DND-41 (cell line): ENCODE data around the gene PROSER2.

Experiments
- ATAC-seq: fragments of 200-7000 bp; cut with Tn5 transposase; 3 replicates; pipeline ENCODE4 v1.9.1; 2021; ENCODE audit warnings: low read depth; ENCODE audit not compliant: insufficient read depth
- DNase-seq: peaks from one replicate; pipeline ENCODE4 v3.0.0-alpha.2; 2020
- H2AFZ ChIP-seq: 2 replicates; pipeline ENCODE4 v1.6.0; 2012; ENCODE audit warnings: low read depth, low read length
- H3K27ac ChIP-seq: 2 replicates; pipeline ENCODE4 v1.5.1; 2012; ENCODE audit warnings: low read length, inconsistent platforms
- H3K27me3 ChIP-seq: fragments of 200-600 bp; sonication (generic); 2 replicates; pipeline ENCODE4 v1.6.0; 2012; ENCODE audit warnings: low read length, mild to moderate bottlenecking, inconsistent platforms; ENCODE audit not compliant: insufficient read depth, poor library complexity
- H3K36me3 ChIP-seq: 2 replicates; pipeline ENCODE4 v1.5.1; 2012; ENCODE audit warnings: low read length, inconsistent platforms; ENCODE audit not compliant: insufficient read depth
- H3K4me1 ChIP-seq: 2 replicates; pipeline ENCODE4 v1.5.1; 2012; ENCODE audit warnings: mild to moderate bottlenecking, low read length; ENCODE audit not compliant: insufficient read depth
- H3K4me2 ChIP-seq: 2 replicates; pipeline ENCODE4 v1.6.0; 2012; ENCODE audit warnings: mild to moderate bottlenecking, moderate library complexity, low read length, inconsistent platforms; ENCODE audit not compliant: insufficient read depth
- H3K4me3 ChIP-seq, 2 experiments: fragments of 200-600 bp in 1 of 2; shearing (Covaris generic) in 1 of 2; 2 replicates each; pipeline ENCODE4 v1.5.1; 2012 to 2016; ENCODE audit warnings: inconsistent platforms in 2 of 2, low read length in 2 of 2, mild to moderate bottlenecking in 2 of 2, low read depth in 1 of 2, moderate library complexity in 1 of 2
- H3K79me2 ChIP-seq: 2 replicates; pipeline ENCODE4 v1.6.0; 2012; ENCODE audit warnings: low read length, inconsistent platforms; ENCODE audit not compliant: insufficient read depth
- H3K9ac ChIP-seq: 2 replicates; pipeline ENCODE4 v1.6.0; 2012; ENCODE audit warnings: low read depth, mild to moderate bottlenecking, inconsistent platforms, low read length, moderate library complexity
- H3K9me3 ChIP-seq: 2 replicates; pipeline ENCODE4 v1.5.1; 2012; ENCODE audit warnings: low read length, moderate library complexity, mild to moderate bottlenecking, inconsistent platforms; ENCODE audit not compliant: insufficient read depth, severe bottlenecking
- H4K20me1 ChIP-seq: 2 replicates; pipeline ENCODE4 v1.6.0; 2012; ENCODE audit warnings: low read length; ENCODE audit not compliant: insufficient read depth
- CTCF ChIP-seq: IDR thresholded peaks from 2 replicates; pipeline ENCODE4 v1.5.1; 2012; ENCODE audit warnings: borderline replicate concordance, low read length, moderate library complexity, mild to moderate bottlenecking; ENCODE audit not compliant: poor library complexity, severe bottlenecking; ENCODE audit errors: extremely low read depth
- EZH2 ChIP-seq: IDR thresholded peaks from 3 replicates; pipeline ENCODE4 v1.6.1; 2012; ENCODE audit warnings: borderline replicate concordance, low read depth, mild to moderate bottlenecking, moderate library complexity, low read length, inconsistent platforms; ENCODE audit not compliant: severe bottlenecking

Gene PROSER2

DNA sequence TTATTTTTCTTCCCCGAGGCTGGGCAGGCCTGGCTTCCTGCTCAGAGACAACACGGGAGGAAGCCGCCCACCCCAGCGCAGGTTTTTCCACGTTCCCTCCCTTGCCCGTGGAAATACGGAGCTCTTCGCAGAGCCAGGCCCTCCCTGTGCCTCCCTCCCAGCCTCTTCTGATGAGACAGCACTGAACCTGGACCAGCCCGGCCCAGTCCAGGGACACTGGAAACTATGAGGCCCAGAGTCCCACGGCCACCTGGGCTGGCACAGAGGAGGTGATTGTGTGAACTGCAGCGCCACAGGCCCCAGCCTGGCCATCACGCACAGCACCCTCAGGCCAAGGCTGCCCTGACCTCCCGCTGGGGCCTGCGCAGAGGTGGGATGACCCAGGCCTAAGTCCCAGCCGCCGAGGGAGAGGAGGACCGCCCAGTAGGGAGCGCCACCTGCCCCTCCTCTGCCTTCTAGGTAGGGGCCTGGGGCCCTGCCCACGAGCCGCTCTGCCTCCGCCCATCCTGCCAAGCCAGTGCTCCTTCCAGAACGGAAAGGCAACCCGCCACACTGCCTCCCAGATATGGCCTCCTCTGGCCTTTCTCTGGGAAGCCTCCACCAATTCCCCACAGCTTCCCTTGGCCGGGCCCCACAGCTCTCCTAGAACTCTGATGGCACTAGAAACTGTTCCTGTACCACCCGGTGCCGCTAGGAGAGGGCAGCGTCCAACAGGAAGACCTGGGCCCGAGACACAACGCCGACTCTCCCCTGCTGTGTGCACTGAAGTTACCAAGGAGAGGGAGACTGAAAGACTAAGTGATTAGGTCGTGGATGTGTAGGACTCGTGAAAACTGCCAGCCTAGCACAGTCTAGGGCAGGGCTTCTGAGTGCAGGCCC, 57.2 kb downstream of the PROSER2 start:
- Histone ChIP-seq H2AFZ (no peak overlapping the region), H3K79me2 (no peaks in the 10 kb centered on the region), H3K36me3 (no peaks in the 10 kb centered on the region), H3K27ac (no peak overlapping the region), H3K4me2 (no peak overlapping the region), H4K20me1 (no peaks in the 10 kb centered on the region), H3K9me3 (no peaks in the 10 kb centered on the region), H3K9ac (no peak overlapping the region), H3K4me1 (peaks cover 3% of the 10 kb centered on the region), H3K4me3 (no peak overlapping the region), H3K27me3 (no peaks in the 10 kb centered on the region)
- TF ChIP-seq CTCF: peak; percentile 2
- TF ChIP-seq EZH2: no peak
- DNase-seq: no peak
- no peak for ATAC-seq

DNA sequence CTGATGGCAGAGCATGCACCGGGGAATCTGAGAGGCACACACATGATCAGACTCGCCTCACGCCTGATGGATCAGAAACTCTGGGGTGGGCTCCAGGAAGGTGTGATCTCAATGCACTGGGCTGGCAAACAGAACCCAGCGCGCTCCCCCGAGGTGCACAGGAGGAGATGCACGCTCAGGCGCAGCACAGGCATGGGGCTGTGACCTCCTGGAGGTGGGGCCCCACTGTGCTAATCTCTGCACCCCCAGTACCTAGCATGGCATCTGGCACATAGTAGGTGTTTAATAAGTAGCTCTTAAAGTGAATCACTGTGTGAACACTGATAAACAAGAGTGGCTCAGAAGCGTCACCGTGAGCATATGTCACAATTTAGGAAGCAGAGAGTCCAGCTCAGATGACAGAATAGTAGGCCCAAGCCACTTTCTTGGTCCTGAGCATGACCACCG, 57.9 kb downstream of the PROSER2 start:
- Histone ChIP-seq H3K4me1 (no peaks in the 10 kb centered on the region), H3K27ac (no peak overlapping the region), H3K79me2 (no peaks in the 10 kb centered on the region), H3K9ac (no peak overlapping the region), H3K9me3 (no peaks in the 10 kb centered on the region), H4K20me1 (no peaks in the 10 kb centered on the region), H3K27me3 (no peaks in the 10 kb centered on the region), H3K4me3 (no peak overlapping the region), H2AFZ (no peak overlapping the region), H3K36me3 (no peaks in the 10 kb centered on the region), H3K4me2 (no peak overlapping the region)
- ATAC-seq (no peak), DNase-seq (no peak)
- no peak for TF ChIP-seq EZH2
- TF ChIP-seq CTCF: no peak

DNA sequence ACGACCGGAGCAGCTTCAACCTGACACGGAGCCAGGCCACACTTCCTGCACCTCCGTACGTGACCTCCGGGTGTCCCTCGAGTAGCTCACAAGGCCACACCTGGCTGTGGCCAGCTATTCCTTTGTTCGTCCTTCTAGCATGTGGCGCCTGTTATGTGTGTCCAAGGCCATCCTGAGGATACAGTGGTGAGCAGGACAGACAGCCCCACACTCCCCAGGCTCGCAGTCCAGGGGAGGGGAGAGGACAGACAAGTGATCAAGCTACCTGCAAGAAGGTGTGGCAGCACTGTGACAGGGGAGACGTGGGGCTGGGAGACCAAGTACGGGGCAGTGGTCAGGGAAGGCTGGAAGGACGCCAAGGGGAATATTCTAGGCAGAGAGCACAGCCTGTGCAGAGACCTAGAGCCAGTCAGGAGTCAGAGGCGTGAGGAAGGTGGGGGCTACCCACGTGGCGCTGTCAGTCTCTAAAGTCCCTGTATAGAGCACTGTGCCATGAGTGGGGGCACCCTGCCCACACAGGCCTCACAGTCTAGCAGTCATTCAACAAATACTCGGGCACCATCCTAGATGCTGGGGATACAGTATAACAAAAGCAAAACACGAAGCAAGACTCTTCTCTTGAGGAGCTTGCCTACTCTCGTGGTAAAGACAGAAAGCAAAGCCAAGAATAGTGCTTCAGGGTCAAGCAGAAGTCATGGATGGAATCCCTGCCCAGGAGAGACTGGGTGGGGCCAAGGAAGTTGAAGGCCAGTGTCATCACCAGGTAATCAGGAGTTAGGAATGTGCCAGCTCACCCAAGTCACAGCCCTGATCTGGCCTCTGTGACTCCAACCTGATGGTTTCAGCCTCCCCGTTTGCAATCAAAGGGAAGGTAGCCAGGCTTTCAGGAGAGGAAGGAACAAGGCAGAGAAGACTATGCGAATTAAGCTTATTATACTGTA, 58.6 kb downstream of the PROSER2 start:
- no peaks in the 10 kb centered on the region for H4K20me1 ChIP-seq
- H2AFZ ChIP-seq: no peak overlapping the region
- H3K4me3 ChIP-seq: no peak overlapping the region
- no peak overlapping the region for H3K4me2 ChIP-seq
- no peaks in the 10 kb centered on the region for H3K27me3 ChIP-seq
- H3K9ac ChIP-seq: no peak overlapping the region
- no peaks in the 10 kb centered on the region for H3K79me2 ChIP-seq
- no peak overlapping the region for H3K27ac ChIP-seq
- H3K4me1 ChIP-seq: no peaks in the 10 kb centered on the region
- ATAC-seq (no peak), DNase-seq (no peak)
- no peaks in the 10 kb centered on the region for H3K36me3 ChIP-seq
- H3K9me3 ChIP-seq: no peaks in the 10 kb centered on the region
- peak; percentile 15 for TF ChIP-seq CTCF
- no peak for TF ChIP-seq EZH2
